Large intestine (tissue), 3 donors: ENCODE results near the gene RRAD. TPM values are rescaled to one million over a fixed set of nuclear protein-coding genes. Genes with fewer than 3 reads are reported as not detected.
"Not testable (repeated sequence)": the region's sequence is repeated elsewhere in the genome, so short reads cannot be mapped to it uniquely, and the experiment has no call there.

Experiments
- DNase-seq, 2 donors: peaks; one replicate each; pipeline versions ENCODE4 v3.0.0 to v3.0.0-alpha.2; 2013
- H3K27ac ChIP-seq: one replicate; pipeline ENCODE4 v1.5.1; 2013; ENCODE audit warnings: low read length
- H3K27me3 ChIP-seq: 2 replicates; pipeline ENCODE4 v1.6.1; 2013; ENCODE audit warnings: low read length; ENCODE audit not compliant: control insufficient read depth, insufficient read depth
- H3K36me3 ChIP-seq: 2 replicates; pipeline ENCODE4 v1.6.1; 2013; ENCODE audit warnings: low read length; ENCODE audit not compliant: control insufficient read depth, insufficient read depth
- H3K4me1 ChIP-seq: one replicate; pipeline ENCODE4 v1.6.1; 2013; ENCODE audit warnings: low read length; ENCODE audit not compliant: control insufficient read depth, insufficient read depth
- H3K4me3 ChIP-seq: one replicate; pipeline ENCODE4 v1.5.1; 2013; ENCODE audit warnings: low read length
- H3K9me3 ChIP-seq: one replicate; pipeline ENCODE4 v1.6.1; 2013; ENCODE audit warnings: mild to moderate bottlenecking, low read depth, low read length, moderate library complexity; ENCODE audit not compliant: control insufficient read depth
- WGBS: methylation state at CpG from one replicate; pipeline ENCODE4 v1.1.5; 2013; ENCODE audit warnings: low lambda C conversion rate; ENCODE audit not compliant: insufficient coverage; 5-methylcytosine and 5-hydroxymethylcytosine counted together
- polyA plus RNA-seq: library from polyadenylated mRNA; unstranded; fragments of 120-200 nt; gene quantifications from one replicate; pipeline ENCODE4 v1.2.1, GENCODE V29; 2013

RRAD gene
- polyA plus RNA-seq, 1 donor = 2.0 TPM

DNA sequence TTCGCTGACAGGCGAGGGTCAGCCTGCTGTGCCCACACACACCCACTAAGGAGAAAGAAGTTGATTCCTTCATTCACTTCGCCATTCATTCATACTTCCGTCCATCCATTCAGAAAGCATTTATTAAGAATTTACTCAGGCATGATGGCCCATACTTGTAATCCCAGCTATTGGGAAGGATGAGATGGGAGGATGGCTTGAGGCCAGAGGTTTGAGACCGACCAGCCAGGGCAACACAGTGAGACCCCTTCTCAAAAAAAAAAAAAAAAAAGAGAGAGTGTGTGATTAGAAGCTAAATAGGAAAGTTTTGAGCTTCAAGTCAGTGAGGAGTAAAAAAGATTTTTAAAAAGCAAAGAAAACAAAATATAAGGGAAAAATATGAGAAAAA, 18.7 kb upstream of the RRAD start:
- Histone ChIP-seq H3K36me3 (peaks cover 51% of the 10 kb centered on the region), H3K9me3 (no peaks in the 10 kb centered on the region), H3K4me3 (no peak overlapping the region), H3K27ac (no peak overlapping the region), H3K4me1 (peaks cover 16% of the 10 kb centered on the region), H3K27me3 (peaks cover 11% of the 10 kb centered on the region)
- DNase-seq = no peak
- WGBS = 100% methylated on average over 3 of the region's 5 CpGs

DNA sequence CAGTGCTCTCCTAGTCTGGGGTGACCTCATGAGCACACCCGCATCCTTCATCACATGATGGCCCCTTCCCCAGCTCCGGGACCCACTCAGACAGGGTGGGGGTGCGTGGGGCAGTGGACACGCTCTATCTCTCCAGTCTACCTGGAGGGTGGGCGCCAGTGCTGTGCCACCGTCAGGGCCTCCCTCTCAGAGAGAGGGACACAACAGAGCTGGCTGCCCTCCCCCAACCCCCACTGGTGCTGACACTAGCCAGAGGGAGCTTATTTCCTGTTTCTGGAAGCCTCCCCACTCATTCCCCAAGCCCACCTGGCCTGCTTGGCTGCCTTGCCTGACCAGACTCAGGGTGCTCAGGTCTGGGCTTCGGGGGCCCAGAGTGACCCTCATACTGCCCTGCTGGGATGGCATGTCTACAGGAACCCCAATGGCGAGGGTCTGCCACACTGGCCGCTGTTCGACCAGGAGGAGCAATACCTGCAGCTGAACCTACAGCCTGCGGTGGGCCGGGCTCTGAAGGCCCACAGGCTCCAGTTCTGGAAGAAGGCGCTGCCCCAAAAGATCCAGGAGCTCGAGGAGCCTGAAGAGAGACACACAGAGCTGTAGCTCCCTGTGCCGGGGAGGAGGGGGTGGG, 18.2 kb upstream of the RRAD start:
- no peaks in the 10 kb centered on the region for H3K9me3 ChIP-seq
- H3K4me1 ChIP-seq = peaks cover 11% of the 10 kb centered on the region
- H3K27ac ChIP-seq = no peak overlapping the region
- H3K4me3 ChIP-seq = no peak overlapping the region
- H3K27me3 ChIP-seq = peaks cover 6% of the 10 kb centered on the region
- peaks cover 56% of the 10 kb centered on the region for H3K36me3 ChIP-seq
- DNase-seq = no peak
- no CpG with 5 or more reads among the region's 15 CpGs for WGBS

GRCh38 chr16:66942981-66943380, 17.6 kb upstream of the RRAD start:
- Histone ChIP-seq H3K36me3 (peaks cover 61% of the 10 kb centered on the region), H3K9me3 (no peaks in the 10 kb centered on the region), H3K4me3 (no peak overlapping the region), H3K4me1 (peaks cover 13% of the 10 kb centered on the region), H3K27me3 (peaks cover under 1% of the 10 kb centered on the region), H3K27ac (no peak overlapping the region)
- no CpG with 5 or more reads among the region's 5 CpGs for WGBS
- DNase-seq = no peak

DNA sequence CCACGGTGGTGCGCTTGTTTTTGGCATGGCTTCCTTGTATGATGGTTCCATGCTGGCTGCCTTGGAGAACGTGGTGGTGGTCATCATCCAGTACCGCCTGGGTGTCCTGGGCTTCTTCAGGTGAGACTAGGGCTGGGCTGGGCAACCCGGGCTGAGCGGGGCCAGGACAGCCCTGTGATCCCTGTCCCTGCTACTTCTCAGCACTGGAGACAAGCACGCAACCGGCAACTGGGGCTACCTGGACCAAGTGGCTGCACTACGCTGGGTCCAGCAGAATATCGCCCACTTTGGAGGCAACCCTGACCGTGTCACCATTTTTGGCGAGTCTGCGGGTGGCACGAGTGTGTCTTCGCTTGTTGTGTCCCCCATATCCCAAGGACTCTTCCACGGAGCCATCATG, 14.9 kb upstream of the RRAD start:
- H3K4me1 ChIP-seq = peaks cover 27% of the 10 kb centered on the region
- no peak overlapping the region for H3K4me3 ChIP-seq
- H3K36me3 ChIP-seq = peaks cover 66% of the 10 kb centered on the region
- no peak for DNase-seq
- WGBS = no CpG with 5 or more reads among the region's 16 CpGs
- no peaks in the 10 kb centered on the region for H3K27me3 ChIP-seq
- H3K9me3 ChIP-seq = no peaks in the 10 kb centered on the region
- H3K27ac ChIP-seq = no peak overlapping the region

DNA sequence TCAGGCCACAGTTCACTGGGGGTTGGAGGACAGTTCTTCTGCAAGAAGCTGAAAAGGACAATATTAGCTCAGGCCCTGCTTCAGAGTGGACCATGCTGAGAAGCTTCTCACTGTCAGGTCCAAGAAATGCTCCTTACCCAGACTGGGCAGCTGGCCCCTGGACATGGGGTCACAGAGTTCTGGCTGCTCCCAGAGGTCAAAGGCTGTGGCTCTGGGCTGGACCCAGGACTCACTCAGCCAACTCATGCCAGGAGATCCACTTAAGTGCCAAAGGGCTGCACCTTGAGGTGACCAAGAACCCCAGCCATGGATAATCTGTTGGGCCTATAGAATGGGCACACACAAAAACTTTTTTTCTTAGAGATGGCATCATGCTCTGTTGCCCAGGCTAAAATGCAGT, 14.0 kb upstream of the RRAD start:
- no peaks in the 10 kb centered on the region for H3K27me3 ChIP-seq
- H3K9me3 ChIP-seq = no peaks in the 10 kb centered on the region
- no peak for DNase-seq
- no peak overlapping the region for H3K27ac ChIP-seq
- peaks cover 66% of the 10 kb centered on the region for H3K36me3 ChIP-seq
- H3K4me1 ChIP-seq = peaks cover 27% of the 10 kb centered on the region
- H3K4me3 ChIP-seq = no peak overlapping the region

DNA sequence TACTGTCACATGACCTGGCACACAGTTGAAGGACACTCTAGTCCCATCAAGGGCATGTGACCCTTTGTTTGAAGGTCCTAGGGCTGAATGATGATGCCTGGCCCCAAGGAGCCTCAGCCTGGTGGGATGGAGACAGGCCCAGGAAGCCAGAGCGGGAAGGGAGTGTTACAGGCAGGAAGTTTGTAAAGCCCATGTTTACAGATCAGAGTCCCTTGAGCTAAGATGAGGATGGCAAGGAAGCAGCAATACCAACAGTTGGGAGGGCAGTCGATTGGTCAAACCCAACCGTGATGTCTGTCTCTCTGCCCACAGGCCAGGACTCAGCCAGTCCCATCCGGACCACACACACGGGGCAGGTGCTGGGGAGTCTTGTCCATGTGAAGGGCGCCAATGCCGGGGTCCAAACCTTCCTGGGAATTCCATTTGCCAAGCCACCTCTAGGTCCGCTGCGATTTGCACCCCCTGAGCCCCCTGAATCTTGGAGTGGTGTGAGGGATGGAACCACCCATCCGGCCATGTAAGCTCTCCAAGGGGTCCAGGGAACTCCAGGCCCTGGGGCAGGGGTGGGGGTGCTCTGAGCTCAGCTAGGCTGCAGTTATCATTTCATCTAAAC, 12.5 kb upstream of the RRAD start:
- Histone ChIP-seq H3K4me3 (no peak overlapping the region), H3K9me3 (no peaks in the 10 kb centered on the region), H3K36me3 (peaks cover 53% of the 10 kb centered on the region), H3K27ac (no peak overlapping the region), H3K4me1 (peaks cover 34% of the 10 kb centered on the region), H3K27me3 (no peaks in the 10 kb centered on the region)
- WGBS = no CpG with 5 or more reads among the region's 10 CpGs
- no peak for DNase-seq

DNA sequence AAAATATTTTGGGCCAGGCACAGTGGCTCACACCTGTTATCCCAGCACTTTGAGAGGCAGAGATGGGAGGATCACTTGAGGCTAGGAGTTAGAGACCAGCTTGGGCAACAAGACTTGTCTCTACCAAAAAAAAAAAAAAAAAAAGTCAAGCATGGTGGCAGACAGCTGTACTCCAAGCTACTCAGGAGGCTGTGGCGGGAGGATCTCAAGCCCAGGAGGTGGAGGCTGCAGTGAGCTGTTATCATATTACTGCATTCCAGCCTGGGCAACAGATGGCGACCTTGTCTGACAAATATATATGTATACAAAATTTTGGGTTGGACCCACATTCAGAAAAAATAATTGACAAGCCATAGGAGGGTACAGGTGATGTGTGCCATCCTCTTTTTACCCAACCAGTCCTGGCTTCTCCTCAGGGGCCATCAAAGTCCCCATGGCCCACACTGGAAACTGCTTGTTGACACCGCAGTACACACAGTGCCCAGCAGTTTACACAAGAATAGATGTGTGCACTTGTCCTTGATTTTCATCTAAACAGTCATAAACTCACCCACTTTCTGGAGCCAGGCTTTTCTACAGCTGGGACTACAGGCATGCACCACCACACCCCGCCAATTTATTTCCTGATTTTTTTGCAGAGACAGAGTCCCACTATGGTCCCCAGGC, 11.7 kb upstream of the RRAD start:
- Histone ChIP-seq H3K36me3 (peaks cover 51% of the 10 kb centered on the region), H3K4me3 (peak overlapping the region; percentile 93), H3K27ac (peak overlapping the region; percentile 96), H3K27me3 (no peaks in the 10 kb centered on the region), H3K4me1 (peaks cover 41% of the 10 kb centered on the region), H3K9me3 (no peaks in the 10 kb centered on the region)
- no peak for DNase-seq
- WGBS = no CpG with 5 or more reads among the region's 4 CpGs

DNA sequence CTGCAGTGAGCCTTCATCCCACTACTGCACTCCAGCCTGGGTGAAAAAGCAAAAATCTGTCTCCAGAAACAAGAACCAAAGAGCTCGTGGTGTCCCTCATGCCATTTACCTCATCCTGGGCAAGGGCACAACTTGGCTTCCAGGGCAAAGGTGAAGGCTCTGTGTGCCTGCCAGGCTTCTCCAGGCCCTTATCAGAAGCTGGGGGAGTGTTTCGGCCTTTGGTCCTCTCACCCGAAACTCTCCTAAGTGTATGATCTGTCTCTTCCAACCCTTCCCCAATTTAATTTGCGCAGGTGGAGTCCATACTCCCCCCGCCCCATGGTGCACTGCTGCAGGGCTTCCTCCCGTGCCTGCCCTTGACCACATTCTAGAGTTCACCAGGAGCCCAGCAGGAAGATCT, 11.1 kb upstream of the RRAD start:
- Histone ChIP-seq H3K27ac (peak overlapping the region; percentile 96), H3K36me3 (peaks cover 47% of the 10 kb centered on the region), H3K4me1 (peaks cover 41% of the 10 kb centered on the region), H3K9me3 (no peaks in the 10 kb centered on the region), H3K4me3 (peak overlapping the region; percentile 93), H3K27me3 (no peaks in the 10 kb centered on the region)
- DNase-seq = peak in 1 of 2 donors; percentile 76
- WGBS = no CpG with 5 or more reads among the region's 6 CpGs

DNA sequence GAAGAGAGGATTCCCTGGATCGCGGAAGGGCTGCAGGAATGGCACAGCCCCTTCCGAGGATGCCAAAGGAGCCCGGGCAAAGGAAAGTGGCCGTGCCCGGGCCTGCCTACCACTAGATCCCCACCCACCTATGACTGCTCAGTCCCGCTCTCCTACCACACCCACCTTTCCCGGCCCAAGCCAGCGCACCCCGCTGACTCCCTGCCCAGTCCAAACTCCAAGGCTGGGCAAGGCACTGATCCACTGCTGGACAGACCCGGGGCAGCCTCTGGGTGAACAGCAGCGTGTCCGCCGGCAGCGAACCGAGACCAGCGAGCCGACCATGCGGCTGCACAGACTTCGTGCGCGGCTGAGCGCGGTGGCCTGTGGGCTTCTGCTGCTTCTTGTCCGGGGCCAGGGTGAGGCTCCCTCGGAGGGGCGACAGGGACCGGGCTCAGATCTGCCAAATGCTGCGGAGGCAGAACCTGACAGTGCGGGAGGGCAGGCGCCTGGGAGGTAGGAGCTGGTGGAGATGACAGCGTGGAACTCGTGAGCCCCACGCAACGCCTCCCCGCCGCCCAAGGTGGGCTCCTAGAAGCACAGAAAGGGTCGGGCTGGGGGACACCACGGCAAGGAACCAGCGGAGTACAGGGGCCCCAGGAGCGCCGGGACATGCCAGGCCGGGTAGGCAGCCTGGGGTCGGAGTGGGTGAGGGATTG, 10.1 kb upstream of the RRAD start, which contains the start of gene CES2:
Gene CES2, plus strand, starts transcription at position 203 of the 698 bp plus-strand sequence. Its CDS starts 120 bp downstream, at position 323.
- Histone ChIP-seq H3K36me3 (peaks cover 39% of the 10 kb centered on the region), H3K27me3 (no peaks in the 10 kb centered on the region), H3K4me3 (peak within 1 kb of the TSS; percentile 93), H3K9me3 (no peaks in the 10 kb centered on the region), H3K27ac (peak within 1 kb of the TSS; percentile 96), H3K4me1 (peaks cover 41% of the 10 kb centered on the region)
- no CpG with 5 or more reads among the region's 44 CpGs for WGBS
- peak; percentile 85 to 90 for DNase-seq

GRCh38 chr16:66934839-66935313, 9.5 kb upstream of the RRAD start:
- WGBS = no CpG with 5 or more reads among the region's 24 CpGs
- H3K36me3 ChIP-seq = peaks cover 33% of the 10 kb centered on the region
- peak overlapping the region; percentile 96 for H3K27ac ChIP-seq

More at GRCh38 chr16:66934839-66935313, 9.5 kb upstream of the RRAD start:
- H3K27me3 ChIP-seq, H3K9me3 ChIP-seq: not testable (repeated sequence)
- peak overlapping the region; percentile 93 for H3K4me3 ChIP-seq
- DNase-seq = peak in 1 of 2 donors; percentile 51
- H3K4me1 ChIP-seq = peaks cover 41% of the 10 kb centered on the region
